Measurements from ENCODE around the gene JAML.

Gene JAML

DNA sequence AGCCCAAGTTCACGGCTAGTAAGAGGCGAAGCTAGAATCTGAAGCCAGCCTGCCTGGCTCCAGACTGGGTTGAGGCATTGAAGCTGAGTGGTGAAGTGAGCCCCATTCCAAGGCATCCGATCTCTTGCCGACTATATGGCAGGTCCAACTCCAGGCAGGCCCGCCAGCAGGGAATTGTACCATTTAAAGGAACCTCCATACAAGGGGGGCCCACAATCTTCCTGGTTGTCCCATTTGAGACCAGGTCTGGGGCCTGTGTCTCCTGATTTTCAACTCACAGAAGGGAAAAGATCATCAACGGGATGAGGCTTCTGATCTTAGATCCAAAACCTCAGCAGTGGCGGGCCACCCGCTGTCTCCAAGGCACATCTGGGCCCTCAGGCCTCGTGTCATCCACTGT lies 52.5 kb downstream of the JAML start:
- peaks cover 3% of the 10 kb centered on the region for H3K4me1 ChIP-seq (ENCODE audit: insufficient read depth, low read length, poor library complexity, severe bottlenecking)
- H2AFZ ChIP-seq (ENCODE audit: low read length), result no peak overlapping the region
- no peak overlapping the region for H3K4me3 ChIP-seq (ENCODE audit: low read length, poor library complexity, severe bottlenecking)
- no peaks in the 10 kb centered on the region for H3K27me3 ChIP-seq (ENCODE audit: insufficient read depth, low read length, poor library complexity, severe bottlenecking)
- no peaks in the 10 kb centered on the region for H3K9me3 ChIP-seq (ENCODE audit: insufficient read depth, low read depth, low read length)
- H3F3A ChIP-seq (ENCODE audit: low read depth), result no peaks in the 10 kb centered on the region
- H3K9ac ChIP-seq (ENCODE audit: low read depth, low read length, poor library complexity, severe bottlenecking), result no peak overlapping the region
- no peak overlapping the region for H3K4me2 ChIP-seq (ENCODE audit: low read depth, low read length, poor library complexity, severe bottlenecking)
- H4K20me1 ChIP-seq (ENCODE audit: insufficient read depth, low read length, poor library complexity, severe bottlenecking), result no peaks in the 10 kb centered on the region
- H3K79me2 ChIP-seq (ENCODE audit: insufficient read depth, low read length), result no peaks in the 10 kb centered on the region
- no peaks in the 10 kb centered on the region for H3K36me3 ChIP-seq (ENCODE audit: insufficient read depth, low read length)
- no peak for TF ChIP-seq EZH2phosphoT487 (IDR thresholded peaks at IDR 0.05; ENCODE audit: borderline replicate concordance)
- TF ChIP-seq, protein P1, sequence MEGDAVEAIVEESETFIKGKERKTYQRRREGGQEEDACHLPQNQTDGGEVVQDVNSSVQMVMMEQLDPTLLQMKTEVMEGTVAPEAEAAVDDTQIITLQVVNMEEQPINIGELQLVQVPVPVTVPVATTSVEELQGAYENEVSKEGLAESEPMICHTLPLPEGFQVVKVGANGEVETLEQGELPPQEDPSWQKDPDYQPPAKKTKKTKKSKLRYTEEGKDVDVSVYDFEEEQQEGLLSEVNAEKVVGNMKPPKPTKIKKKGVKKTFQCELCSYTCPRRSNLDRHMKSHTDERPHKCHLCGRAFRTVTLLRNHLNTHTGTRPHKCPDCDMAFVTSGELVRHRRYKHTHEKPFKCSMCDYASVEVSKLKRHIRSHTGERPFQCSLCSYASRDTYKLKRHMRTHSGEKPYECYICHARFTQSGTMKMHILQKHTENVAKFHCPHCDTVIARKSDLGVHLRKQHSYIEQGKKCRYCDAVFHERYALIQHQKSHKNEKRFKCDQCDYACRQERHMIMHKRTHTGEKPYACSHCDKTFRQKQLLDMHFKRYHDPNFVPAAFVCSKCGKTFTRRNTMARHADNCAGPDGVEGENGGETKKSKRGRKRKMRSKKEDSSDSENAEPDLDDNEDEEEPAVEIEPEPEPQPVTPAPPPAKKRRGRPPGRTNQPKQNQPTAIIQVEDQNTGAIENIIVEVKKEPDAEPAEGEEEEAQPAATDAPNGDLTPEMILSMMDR (conservative IDR thresholded peaks at IDR 0.05; ENCODE audit: low read length), result no peak
- H3K9me2 ChIP-seq (replicated peaks; ENCODE audit: low read depth, low read length), result no peaks in the 10 kb centered on the region

DNA sequence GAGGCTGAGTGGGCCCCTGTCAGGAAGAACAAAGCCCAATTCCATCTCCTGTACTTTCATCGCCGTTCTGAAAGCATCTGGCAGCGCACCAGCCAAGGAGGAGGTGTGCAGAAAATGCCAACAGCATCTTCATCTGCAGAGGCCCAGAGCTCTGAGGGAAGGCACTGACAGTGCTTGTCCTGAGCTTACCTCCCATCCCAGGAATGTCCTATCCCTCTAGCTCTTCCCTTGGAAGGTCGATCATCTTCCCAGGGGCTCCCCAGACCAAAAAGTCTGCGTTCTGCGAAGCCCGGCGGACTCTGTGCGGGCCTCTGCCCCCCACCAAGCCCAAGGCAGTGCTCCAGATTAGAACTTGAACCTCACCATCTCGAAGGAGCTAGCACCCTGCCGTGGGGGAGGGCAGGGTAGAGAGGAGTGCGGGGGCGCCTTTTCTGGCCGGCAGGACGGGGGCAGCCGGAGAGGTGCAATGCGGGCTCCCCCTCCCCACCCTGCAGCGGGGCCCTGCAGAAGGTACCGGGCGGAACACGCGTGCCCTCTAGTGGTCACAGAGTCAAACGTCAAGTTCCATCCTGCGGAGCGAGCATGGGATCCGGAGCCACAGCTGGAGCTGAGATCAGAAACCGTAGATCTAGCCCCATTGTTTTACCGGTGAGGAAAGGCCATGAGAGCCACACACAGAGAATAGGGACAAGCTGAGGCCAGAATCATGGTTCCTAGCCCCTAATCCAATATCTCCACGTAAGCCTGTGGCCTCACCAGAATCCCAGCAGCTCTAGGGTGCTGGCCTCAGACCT lies 53.3 kb downstream of the JAML start:
- H3K9me3 ChIP-seq (ENCODE audit: insufficient read depth, low read depth, low read length), result no peaks in the 10 kb centered on the region
- H3K9me2 ChIP-seq (replicated peaks; ENCODE audit: low read depth, low read length), result no peaks in the 10 kb centered on the region
- H3K27me3 ChIP-seq (ENCODE audit: insufficient read depth, low read length, poor library complexity, severe bottlenecking), result no peaks in the 10 kb centered on the region
- no peaks in the 10 kb centered on the region for H3F3A ChIP-seq (ENCODE audit: low read depth)
- no peaks in the 10 kb centered on the region for H3K36me3 ChIP-seq (ENCODE audit: insufficient read depth, low read length)
- H3K9ac ChIP-seq (ENCODE audit: low read depth, low read length, poor library complexity, severe bottlenecking), result no peak overlapping the region
- peak overlapping the region; percentile 78 for H2AFZ ChIP-seq (ENCODE audit: low read length)
- H3K4me3 ChIP-seq (ENCODE audit: low read length, poor library complexity, severe bottlenecking), result no peak overlapping the region
- H3K4me1 ChIP-seq (ENCODE audit: insufficient read depth, low read length, poor library complexity, severe bottlenecking), result peaks cover 3% of the 10 kb centered on the region
- H3K4me2 ChIP-seq (ENCODE audit: low read depth, low read length, poor library complexity, severe bottlenecking), result no peak overlapping the region
- no peaks in the 10 kb centered on the region for H3K79me2 ChIP-seq (ENCODE audit: insufficient read depth, low read length)
- H4K20me1 ChIP-seq (ENCODE audit: insufficient read depth, low read length, poor library complexity, severe bottlenecking), result no peaks in the 10 kb centered on the region
- TF ChIP-seq, protein P1 (conservative IDR thresholded peaks at IDR 0.05; ENCODE audit: low read length), result peak; percentile 90
- TF ChIP-seq EZH2phosphoT487 (IDR thresholded peaks at IDR 0.05; ENCODE audit: borderline replicate concordance), result no peak

DNA sequence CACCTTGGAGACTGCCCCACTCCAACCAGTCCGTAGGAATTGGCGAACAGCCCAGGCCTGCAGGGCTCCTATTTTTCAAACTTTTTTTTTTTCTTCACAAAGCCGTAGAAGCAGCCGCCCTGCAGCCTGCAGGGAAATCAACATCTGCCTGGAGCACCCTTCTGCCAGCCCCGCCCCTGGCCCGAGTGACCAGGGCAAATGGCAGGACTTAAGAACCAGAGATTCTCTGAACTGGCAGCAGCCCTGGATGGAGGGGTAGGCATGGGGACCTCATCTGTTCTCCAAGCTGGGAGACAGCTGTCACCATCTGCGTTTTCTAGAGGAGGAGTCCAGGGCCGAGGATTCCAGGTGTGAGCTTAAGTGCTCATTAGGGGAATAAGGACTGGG lies 53.9 kb downstream of the JAML start:
- no peaks in the 10 kb centered on the region for H4K20me1 ChIP-seq (ENCODE audit: insufficient read depth, low read length, poor library complexity, severe bottlenecking)
- no peaks in the 10 kb centered on the region for H3F3A ChIP-seq (ENCODE audit: low read depth)
- H3K79me2 ChIP-seq (ENCODE audit: insufficient read depth, low read length), result no peaks in the 10 kb centered on the region
- no peak overlapping the region for H3K9ac ChIP-seq (ENCODE audit: low read depth, low read length, poor library complexity, severe bottlenecking)
- H3K9me2 ChIP-seq (replicated peaks; ENCODE audit: low read depth, low read length), result no peaks in the 10 kb centered on the region
- no peak overlapping the region for H3K4me3 ChIP-seq (ENCODE audit: low read length, poor library complexity, severe bottlenecking)
- H3K9me3 ChIP-seq (ENCODE audit: insufficient read depth, low read depth, low read length), result no peaks in the 10 kb centered on the region
- H3K4me2 ChIP-seq (ENCODE audit: low read depth, low read length, poor library complexity, severe bottlenecking), result no peak overlapping the region
- H3K4me1 ChIP-seq (ENCODE audit: insufficient read depth, low read length, poor library complexity, severe bottlenecking), result peaks cover 3% of the 10 kb centered on the region
- H2AFZ ChIP-seq (ENCODE audit: low read length), result peak overlapping the region; percentile 78; the same call in 1 of the 2 replicates
- no peaks in the 10 kb centered on the region for H3K27me3 ChIP-seq (ENCODE audit: insufficient read depth, low read length, poor library complexity, severe bottlenecking)
- no peaks in the 10 kb centered on the region for H3K36me3 ChIP-seq (ENCODE audit: insufficient read depth, low read length)
- TF ChIP-seq EZH2phosphoT487 (IDR thresholded peaks at IDR 0.05; ENCODE audit: borderline replicate concordance), result no peak
- TF ChIP-seq, protein P1 (conservative IDR thresholded peaks at IDR 0.05; ENCODE audit: low read length), result no peak
